ENCODE measurements around the gene HNRNPL.

GRCh38 chr19:38845374-38846024 lies 4.3 kb downstream of the HNRNPL start:
- TF ChIP-seq CTCF (conservative IDR thresholded peaks at IDR 0.05) (no peak), ZFX (IDR thresholded peaks at IDR 0.05) (no peak)
